Heart left ventricle (tissue), 16 donors: Measurements from ENCODE around the gene EXD3. TPM values are rescaled to one million over a fixed set of nuclear protein-coding genes. Genes with fewer than 3 reads are reported as not detected.

Source experiments
- ATAC-seq, 4 donors: fragments of 200-7000 bp; cut with Tn5 transposase; one replicate each; pipeline ENCODE4 v1.9.1; 2020 to 2022; ENCODE audit warnings: moderate library complexity in 4 of 4, mild to moderate bottlenecking in 3 of 4, moderate number of reproducible peaks in 1 of 4
- DNase-seq, 5 donors: peaks; one replicate each; pipeline ENCODE4 v3.0.0-alpha.2; 2020
- H3K27ac ChIP-seq, 12 donors: fragments of 200-600 bp; sonication (generic) in 4 of 12; one replicate each; pipeline versions ENCODE4 v1.5.0 to v1.8.0; 2016 to 2022; ENCODE audit warnings: mild to moderate bottlenecking in 2 of 12
- H3K27me3 ChIP-seq, 9 donors: fragments of 200-600 bp; sonication (generic) in 2 of 9; one replicate each; pipeline versions ENCODE4 v1.5.1 to v1.8.0; 2016 to 2022; ENCODE audit warnings: mild to moderate bottlenecking in 3 of 9
- H3K36me3 ChIP-seq, 9 donors: fragments of 200-600 bp; sonication (generic) in 2 of 9; one replicate each; pipeline versions ENCODE4 v1.5.0 to v1.8.0; 2018 to 2022; ENCODE audit warnings: mild to moderate bottlenecking in 2 of 9
- H3K4me1 ChIP-seq, 12 donors: fragments of 200-600 bp; sonication (generic) in 4 of 12; one replicate each; pipeline versions ENCODE4 v1.5.0 to v1.8.0; 2016 to 2022; ENCODE audit warnings: mild to moderate bottlenecking in 3 of 12
- H3K4me3 ChIP-seq, 12 donors: fragments of 200-600 bp; sonication (generic) in 4 of 12; one replicate each; pipeline versions ENCODE4 v1.5.0 to v1.8.0; 2017 to 2022; ENCODE audit warnings: mild to moderate bottlenecking in 9 of 12, moderate library complexity in 4 of 12
- H3K9me3 ChIP-seq, 12 donors: fragments of 200-600 bp; sonication (generic) in 4 of 12; one replicate each; pipeline versions ENCODE4 v1.5.0 to v1.8.0; 2016 to 2022; ENCODE audit warnings: mild to moderate bottlenecking in 1 of 12
- POLR2A ChIP-seq, 2 donors: fragments of 450-650 bp; IDR thresholded peaks; one replicate each; pipeline ENCODE4 v1.6.1; 2017; ENCODE audit warnings: antibody characterized with exemption in 2 of 2, mild to moderate bottlenecking in 2 of 2, moderate library complexity in 2 of 2
- WGBS, 4 donors: extraction: QIAGEN DNeasy Blood & Tissue Kit in 2 of 4; methylation state at CpG; one replicate each; pipeline versions ENCODE4 v1.1.5 to v1.1.7; 2013 to 2018; 5-methylcytosine and 5-hydroxymethylcytosine counted together
- intact Hi-C, 10 donors: fragments of 100-400 bp; cut with DNase I; formaldehyde crosslinking; loops; one replicate each; pipeline versions ENCODE4 v1.11.1 to v1.14.2; 2022
- polyA plus RNA-seq, 2 donors: library from polyadenylated mRNA; stranded (reverse); fragments of 200-250 nt; gene quantifications; one replicate each; pipeline ENCODE4 v1.2.3, GENCODE V29; 2013
- total RNA-seq, 9 donors: library from RNA; depleted of rRNA in 2 of 9; stranded (reverse); fragments of >200 nt in 2 of 9; fragmentation: NEBNext Ultra II Directional in 3 of 9; extraction: Animal tissue kit (Norgen Biotek cat#: 25700) in 3 of 9; gene quantifications; one replicate each; pipeline versions ENCODE4 v1.1.0 to v1.2.4, GENCODE V29; 2016 to 2023
- TF ChIP-seq, protein P1 (sequence below), 12 donors: fragments of 200-600 bp; sonication (generic) in 4 of 12; IDR thresholded peaks; one replicate each; pipeline versions ENCODE4 v1.5.0 to v1.8.0; 2018 to 2022; ENCODE audit warnings: antibody characterized with exemption in 12 of 12, mild to moderate bottlenecking in 5 of 12
- donor health status: ischemic (EF 13 %, LVEDD 7.1; RV severe dilation, severe dysfunction).
- donor health status: healthy with polysubstance abuse.
- donor health status: DM: no; HTN: yes; CAD: no.
- donor health status: DM: no; HTN: no; CAD: no.
- donor health status: ischemic (EF 25% LVEDD 6.9; RV normal size, moderate dysfunction).
- donor health status: ischemic (EF 25% LVEDD 5.7; RV mildly dilated, moderate dysfunction).
- donor health status: healthy.
- donor health status: DM: yes; HTN: yes; CAD: no.
- donor health status: ischemic (EF 35%, LVEDD 5.7; RV mildly dilated, moderate dysfunction).
- donor health status: nonischemic (EF 11% LVEDD 7.7; RV severe dilation, severe dysfunction).
- donor health status: DM: yes; HTN: yes; CAD: no.
- donor health status: PGD.
- donor health status: ischemic (EF 29% LVEDD 5.4; RV normal size, mild dysfunction).
- donor health status: nonischemic (EF 23%, LVEDD 6.1; RV moderate dilation, normal function).

Gene EXD3
- total and polyA plus RNA-seq, 11 donors = 4.1 to 15.2 (median 8.6) TPM

DNA sequence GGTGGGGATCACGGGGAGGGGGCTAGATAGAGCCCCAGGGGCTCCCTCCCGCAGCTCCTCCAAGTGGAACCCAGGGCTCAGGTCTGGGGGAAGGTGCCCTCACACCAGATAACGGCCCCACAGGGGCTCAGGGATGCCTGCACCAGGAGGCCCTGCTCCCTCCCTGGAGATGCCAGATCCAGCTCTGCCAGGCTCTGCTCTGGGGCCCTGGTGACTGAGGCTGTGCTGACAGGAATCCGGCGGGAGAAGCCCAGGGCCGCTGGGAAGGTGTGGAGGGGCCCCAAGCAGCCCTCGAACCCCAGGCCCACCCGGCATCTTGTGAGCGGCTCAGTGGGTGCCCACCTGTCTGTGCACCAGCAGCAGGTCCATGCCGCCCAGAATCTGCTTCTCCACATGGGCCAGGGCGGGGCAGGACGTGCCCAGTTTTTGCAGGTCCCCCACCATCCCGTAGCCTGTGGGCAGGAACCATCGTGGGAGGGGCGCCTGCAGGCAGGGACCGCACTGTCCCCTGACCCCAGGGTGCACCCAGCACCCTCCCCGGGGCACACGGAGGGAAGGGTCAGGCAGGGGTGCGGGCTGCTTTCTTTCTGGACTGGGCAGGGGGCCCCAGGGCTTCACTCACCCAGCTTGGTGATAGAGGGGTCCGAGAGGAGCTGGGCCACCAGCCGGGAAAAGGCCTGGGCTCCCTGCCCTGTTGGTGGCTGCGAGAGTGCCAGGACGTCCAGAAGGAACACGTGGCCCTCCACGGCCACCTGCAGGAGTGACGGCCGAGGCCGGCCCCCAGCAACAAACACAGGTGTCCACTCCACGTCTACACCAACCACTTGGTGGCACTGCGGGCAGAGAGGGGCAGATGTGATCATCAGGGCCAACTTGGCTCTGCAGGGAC, 72.0 kb downstream of the EXD3 start:
- peak in 1 of 5 donors; percentile 56 for DNase-seq
- Histone ChIP-seq H3K4me1 (peaks cover 0 to 27% (median 13%) of the 10 kb centered on the region in 12 donors), H3K9me3 (peaks cover 0 to 15% (median 2%) of the 10 kb centered on the region in 12 donors), H3K27me3 (no peaks in the 10 kb centered on the region), H3K4me3 (no peak overlapping the region), H3K36me3 (peaks cover 0 to 23% (median 3%) of the 10 kb centered on the region in 9 donors), H3K27ac (no peak overlapping the region)
- intact Hi-C loops = loop anchor here in 2 of 10 donors (5.0 kb wide), 2 partner anchors 36 to 56 kb away; no protein-coding TSS in a partner anchor
- 94 to 97% (median 95%) methylated on average over 15 to 30 of the region's 30 CpGs for WGBS, 4 donors
- TF ChIP-seq, protein P1, sequence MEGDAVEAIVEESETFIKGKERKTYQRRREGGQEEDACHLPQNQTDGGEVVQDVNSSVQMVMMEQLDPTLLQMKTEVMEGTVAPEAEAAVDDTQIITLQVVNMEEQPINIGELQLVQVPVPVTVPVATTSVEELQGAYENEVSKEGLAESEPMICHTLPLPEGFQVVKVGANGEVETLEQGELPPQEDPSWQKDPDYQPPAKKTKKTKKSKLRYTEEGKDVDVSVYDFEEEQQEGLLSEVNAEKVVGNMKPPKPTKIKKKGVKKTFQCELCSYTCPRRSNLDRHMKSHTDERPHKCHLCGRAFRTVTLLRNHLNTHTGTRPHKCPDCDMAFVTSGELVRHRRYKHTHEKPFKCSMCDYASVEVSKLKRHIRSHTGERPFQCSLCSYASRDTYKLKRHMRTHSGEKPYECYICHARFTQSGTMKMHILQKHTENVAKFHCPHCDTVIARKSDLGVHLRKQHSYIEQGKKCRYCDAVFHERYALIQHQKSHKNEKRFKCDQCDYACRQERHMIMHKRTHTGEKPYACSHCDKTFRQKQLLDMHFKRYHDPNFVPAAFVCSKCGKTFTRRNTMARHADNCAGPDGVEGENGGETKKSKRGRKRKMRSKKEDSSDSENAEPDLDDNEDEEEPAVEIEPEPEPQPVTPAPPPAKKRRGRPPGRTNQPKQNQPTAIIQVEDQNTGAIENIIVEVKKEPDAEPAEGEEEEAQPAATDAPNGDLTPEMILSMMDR (IDR thresholded peaks at IDR 0.05) = no peak
- TF ChIP-seq POLR2A (IDR thresholded peaks at IDR 0.05) = no peak
- no peak for ATAC-seq

DNA sequence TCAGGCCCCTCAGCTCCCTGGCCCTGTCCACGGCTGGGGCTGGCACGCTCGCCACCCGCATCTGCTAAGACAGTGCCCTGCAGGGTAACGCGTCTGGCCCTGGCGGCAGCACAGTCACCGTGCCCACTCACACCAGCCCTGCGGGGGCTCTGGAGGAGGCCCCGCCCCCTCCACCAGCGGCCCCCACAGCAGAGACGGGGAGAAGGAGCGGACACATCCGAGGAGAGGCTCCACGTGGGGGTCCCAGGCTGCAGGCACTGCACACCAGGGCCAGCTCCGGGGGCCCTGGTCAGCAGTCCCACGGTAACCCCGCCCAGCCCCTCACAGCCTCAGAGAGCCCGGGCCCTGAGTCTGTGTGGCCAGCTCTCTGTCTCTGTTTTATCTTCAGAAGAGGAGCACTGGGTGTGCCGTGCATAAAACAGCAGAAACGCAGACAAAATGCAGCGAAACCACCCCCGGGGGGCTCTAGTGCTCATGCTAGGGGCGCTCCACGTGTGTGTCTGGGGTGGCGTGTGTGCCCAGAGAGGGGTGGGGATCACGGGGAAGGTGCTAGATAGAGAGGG, 73.4 kb downstream of the EXD3 start:
- H3K36me3 ChIP-seq = peaks cover 0 to 23% (median 3%) of the 10 kb centered on the region in 9 donors

DNA sequence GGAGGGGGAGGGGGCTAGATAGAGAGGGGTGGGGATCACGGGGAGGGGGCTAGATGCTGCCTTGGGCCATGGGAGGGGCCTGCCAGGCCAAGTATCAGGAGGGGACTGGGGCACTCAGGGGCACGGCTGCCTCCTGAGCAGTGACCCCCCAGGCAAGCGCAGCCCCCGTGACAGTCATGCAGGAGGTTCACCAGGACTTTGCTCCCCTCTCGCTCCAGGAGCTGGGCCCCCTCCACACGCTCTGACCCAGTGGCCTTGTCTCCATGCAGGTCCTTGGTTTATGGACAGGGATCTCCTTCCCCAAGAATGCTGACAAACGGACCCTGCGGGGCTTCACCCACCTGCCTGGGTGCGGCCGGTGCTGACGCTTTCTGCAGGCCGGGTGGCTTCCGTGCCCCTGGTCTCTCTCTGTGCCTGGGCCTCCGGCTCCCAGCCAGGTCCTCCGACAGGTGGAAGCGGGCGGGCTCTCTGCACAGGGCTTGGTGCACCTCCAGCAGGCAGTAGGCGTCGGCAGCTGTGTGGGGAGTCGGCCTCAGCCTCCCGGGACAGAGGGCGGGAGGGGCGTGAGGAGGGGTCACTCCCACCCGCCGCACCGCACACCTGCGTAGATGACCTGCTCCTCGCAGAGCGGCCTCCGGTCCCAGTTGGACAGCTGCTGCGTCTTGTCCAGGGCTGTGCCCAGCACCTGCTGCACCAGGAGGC, 74.0 kb downstream of the EXD3 start:
- WGBS, 4 donors = 91 to 98% (median 97%) methylated on average over 19 to 31 of the region's 31 CpGs
- H3K27me3 ChIP-seq = no peaks in the 10 kb centered on the region
- peaks cover 0 to 23% (median 3%) of the 10 kb centered on the region in 9 donors for H3K36me3 ChIP-seq
- TF ChIP-seq, protein P1 (IDR thresholded peaks at IDR 0.05) = no peak
- TF ChIP-seq POLR2A (IDR thresholded peaks at IDR 0.05) = no peak
- ATAC-seq (no peak), DNase-seq (no peak)
- intact Hi-C loops = no loop called here
- H3K9me3 ChIP-seq = peaks cover 0 to 17% (median 2%) of the 10 kb centered on the region in 12 donors
- H3K27ac ChIP-seq = no peak overlapping the region
- H3K4me3 ChIP-seq = no peak overlapping the region
- H3K4me1 ChIP-seq = peaks cover 0 to 19% (median 9%) of the 10 kb centered on the region in 12 donors

More for the DNA sequence above, 73.4 kb downstream of the EXD3 start:
- Histone ChIP-seq H3K4me3 (no peak overlapping the region), H3K9me3 (peaks cover 0 to 17% (median 2%) of the 10 kb centered on the region in 12 donors), H3K4me1 (peaks cover 0 to 25% (median 13%) of the 10 kb centered on the region in 12 donors), H3K27me3 (no peaks in the 10 kb centered on the region), H3K27ac (no peak overlapping the region)
- 95 to 98% (median 97%) methylated on average over 18 to 27 of the region's 27 CpGs for WGBS, 4 donors
- TF ChIP-seq, protein P1 (IDR thresholded peaks at IDR 0.05) = no peak
- TF ChIP-seq POLR2A (IDR thresholded peaks at IDR 0.05) = no peak
- ATAC-seq (no peak), DNase-seq (no peak)
- intact Hi-C loops = loop anchor here in 2 of 10 donors (5.0 kb wide), 2 partner anchors 38 to 58 kb away; no protein-coding TSS in a partner anchor
